Subcutaneous abdominal adipose tissue (tissue), 5 donors: Measurements from ENCODE around the gene MALSU1.

Experiments
- H3K27ac ChIP-seq: one replicate; pipeline ENCODE4 v1.7.0; 2013; ENCODE audit warnings: low read depth, mild to moderate bottlenecking, inconsistent platforms, low read length, moderate library complexity
- H3K27me3 ChIP-seq, 5 donors: one replicate each; pipeline ENCODE4 v1.7.0; 2013; ENCODE audit warnings: low read length in 5 of 5, inconsistent platforms in 1 of 5; ENCODE audit not compliant: control insufficient read depth in 5 of 5, insufficient read depth in 4 of 5
- H3K36me3 ChIP-seq, 5 donors: one replicate each; pipeline ENCODE4 v1.7.0; 2013; ENCODE audit warnings: low read length in 5 of 5; ENCODE audit not compliant: control insufficient read depth in 5 of 5, insufficient read depth in 5 of 5
- H3K4me1 ChIP-seq, 5 donors: one replicate each; pipeline ENCODE4 v1.7.0; 2013; ENCODE audit warnings: low read length in 5 of 5, mild to moderate bottlenecking in 3 of 5, moderate library complexity in 1 of 5; ENCODE audit not compliant: control insufficient read depth in 5 of 5, insufficient read depth in 5 of 5
- H3K4me3 ChIP-seq, 5 donors: one replicate each; pipeline ENCODE4 v1.7.0; 2013; ENCODE audit warnings: low read length in 5 of 5, low read depth in 1 of 5
- H3K9ac ChIP-seq, 5 donors: one replicate each; pipeline ENCODE4 v1.7.0; 2013; ENCODE audit warnings: low read length in 5 of 5, mild to moderate bottlenecking in 4 of 5, moderate library complexity in 3 of 5
- H3K9me3 ChIP-seq, 5 donors: one replicate each; pipeline ENCODE4 v1.7.0; 2013; ENCODE audit warnings: low read length in 5 of 5; ENCODE audit not compliant: control insufficient read depth in 5 of 5
- donor health status: healthy.
- donor health status: healthy.
- donor health status: healthy.
- donor health status: healthy.
- donor health status: healthy.

Gene MALSU1

DNA sequence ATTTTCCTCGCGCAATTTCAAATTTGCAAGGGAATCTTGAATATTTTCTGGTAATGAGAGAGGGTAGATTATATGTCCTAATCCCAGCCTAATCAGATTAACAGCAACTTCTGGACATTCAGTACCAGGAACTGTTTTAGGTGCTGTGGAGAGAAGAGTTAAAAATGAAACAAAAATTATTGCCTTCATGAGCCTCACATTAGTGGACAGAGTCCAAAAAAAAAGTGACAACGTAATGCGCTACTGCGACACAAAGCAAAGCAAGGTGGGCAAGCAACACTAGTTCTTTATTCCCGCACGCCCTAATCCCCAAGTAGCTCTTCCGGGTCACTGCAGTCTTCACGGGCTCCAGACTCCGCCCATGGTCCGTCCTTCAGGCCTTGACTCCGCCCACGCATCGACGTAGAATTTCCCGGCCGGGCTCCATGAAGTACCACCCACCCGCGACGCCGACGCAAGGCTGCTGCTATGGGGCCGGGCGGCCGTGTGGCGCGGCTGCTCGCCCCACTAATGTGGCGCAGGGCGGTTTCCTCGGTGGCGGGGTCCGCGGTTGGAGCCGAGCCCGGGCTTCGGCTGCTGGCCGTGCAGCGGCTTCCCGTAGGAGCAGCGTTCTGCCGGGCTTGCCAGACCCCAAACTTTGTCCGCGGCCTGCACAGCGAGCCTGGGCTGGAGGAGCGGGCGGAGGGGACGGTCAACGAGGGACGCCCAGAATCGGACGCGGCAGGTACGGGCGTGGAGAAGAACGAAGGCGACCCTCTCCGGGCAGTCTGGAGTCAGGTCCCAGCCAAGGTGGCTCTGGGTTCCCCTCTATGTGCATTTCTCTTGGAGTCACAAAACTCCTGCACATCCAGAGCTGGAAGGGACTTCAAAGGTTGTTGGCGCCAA is at the start of gene MALSU1:
TSS of gene MALSU1 (plus strand) at position 455 of the 885 bp plus-strand sequence. CDS start at position 469, 14 bp downstream.
- Histone ChIP-seq H3K9me3 (no peaks in the 10 kb centered on the region), H3K4me3 (peak within 1 kb of the TSS; percentile 89 to 98 (median 96)), H3K27me3 (no peaks in the 10 kb centered on the region), H3K27ac (peak within 1 kb of the TSS; percentile 82), H3K36me3 (peaks cover 3 to 10% (median 6%) of the 10 kb centered on the region in 5 donors), H3K4me1 (peaks cover 6 to 40% (median 23%) of the 10 kb centered on the region in 5 donors), H3K9ac (peak within 1 kb of the TSS; percentile 84 to 95 (median 92))

DNA sequence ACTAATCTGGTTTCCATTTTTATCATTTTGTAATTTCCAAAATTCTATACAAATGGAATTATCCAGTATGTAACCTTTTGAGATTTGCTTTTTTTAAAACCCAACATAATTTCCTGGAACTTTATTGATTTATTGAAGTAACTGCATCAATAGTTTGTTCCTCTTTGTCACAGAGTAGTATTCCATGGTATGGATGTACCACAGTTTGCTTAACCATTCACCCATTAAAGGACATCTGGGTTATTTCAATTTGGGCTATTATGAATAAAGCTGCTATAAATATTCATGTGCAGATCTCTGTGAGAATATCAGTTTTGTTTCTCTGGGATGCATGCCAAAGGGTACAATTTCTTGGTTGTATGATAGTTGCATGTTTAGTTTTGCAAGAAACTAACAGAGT is 49.7 kb upstream of the MALSU1 start:
- peaks cover 0 to 8% (median 0%) of the 10 kb centered on the region in 5 donors for H3K9me3 ChIP-seq
- H3K4me1 ChIP-seq: peaks cover 0 to 27% (median 14%) of the 10 kb centered on the region in 5 donors
- no peak overlapping the region for H3K9ac ChIP-seq
- H3K4me3 ChIP-seq: no peak overlapping the region
- no peak overlapping the region for H3K27ac ChIP-seq
- peaks cover 0 to 9% (median 3%) of the 10 kb centered on the region in 5 donors for H3K36me3 ChIP-seq
- H3K27me3 ChIP-seq: peaks cover 4 to 23% (median 18%) of the 10 kb centered on the region in 5 donors

DNA sequence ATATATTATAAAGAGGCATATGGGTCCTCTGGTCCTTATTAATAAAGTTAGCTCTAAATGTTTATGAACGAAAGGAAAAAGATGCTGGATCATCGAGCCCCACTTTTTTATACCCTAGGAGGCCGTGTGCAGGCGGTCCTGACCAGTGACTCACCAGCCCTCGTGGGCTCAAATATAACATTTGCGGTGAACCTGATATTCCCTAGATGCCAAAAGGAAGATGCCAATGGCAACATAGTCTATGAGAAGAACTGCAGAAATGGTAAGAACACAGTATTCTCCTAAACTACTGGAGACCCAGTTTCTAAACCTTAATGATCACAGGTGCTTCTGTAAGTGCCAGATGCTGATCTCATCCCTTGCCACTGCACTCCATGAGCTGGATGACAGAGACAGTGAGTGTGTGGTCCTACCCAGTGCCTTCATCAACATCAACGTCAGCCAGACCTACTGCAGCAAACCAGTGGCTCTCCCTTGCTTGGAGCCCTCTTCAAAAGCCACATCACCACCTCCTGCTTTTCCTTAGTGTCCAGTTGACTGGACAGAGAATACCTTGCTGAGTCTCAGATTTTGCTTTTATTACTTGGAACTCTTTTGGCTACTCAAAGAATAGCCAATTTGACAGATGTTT is 45.0 kb upstream of the MALSU1 start:
- no peak overlapping the region for H3K4me3 ChIP-seq
- H3K9me3 ChIP-seq: peaks cover 0 to 8% (median 0%) of the 10 kb centered on the region in 5 donors
- H3K27me3 ChIP-seq: peaks cover 0 to 5% (median 0%) of the 10 kb centered on the region in 5 donors
- no peaks in the 10 kb centered on the region for H3K4me1 ChIP-seq
- no peak overlapping the region for H3K27ac ChIP-seq
- no peak overlapping the region for H3K9ac ChIP-seq
- H3K36me3 ChIP-seq: peaks cover 6 to 36% (median 11%) of the 10 kb centered on the region in 5 donors

DNA sequence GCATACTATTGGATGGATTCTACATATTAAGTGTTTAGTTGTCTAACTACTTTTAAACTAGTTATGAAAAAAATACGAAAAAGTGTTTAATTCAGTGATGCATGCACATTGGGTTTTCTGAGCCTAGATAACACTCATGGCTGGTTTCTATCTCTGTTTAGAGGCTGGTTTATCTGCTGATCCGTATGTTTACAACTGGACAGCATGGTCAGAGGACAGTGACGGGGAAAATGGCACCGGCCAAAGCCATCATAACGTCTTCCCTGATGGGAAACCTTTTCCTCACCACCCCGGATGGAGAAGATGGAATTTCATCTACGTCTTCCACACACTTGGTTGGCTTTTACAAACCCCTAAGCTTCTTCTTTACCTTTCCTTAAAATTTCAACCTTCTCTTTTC is 42.4 kb upstream of the MALSU1 start:
- no peaks in the 10 kb centered on the region for H3K27me3 ChIP-seq
- no peak overlapping the region for H3K4me3 ChIP-seq
- H3K9me3 ChIP-seq: peaks cover 0 to 4% (median 0%) of the 10 kb centered on the region in 5 donors
- no peak overlapping the region for H3K9ac ChIP-seq
- no peak overlapping the region for H3K27ac ChIP-seq
- no peaks in the 10 kb centered on the region for H3K4me1 ChIP-seq
- H3K36me3 ChIP-seq: peaks cover 6 to 55% (median 16%) of the 10 kb centered on the region in 5 donors

DNA sequence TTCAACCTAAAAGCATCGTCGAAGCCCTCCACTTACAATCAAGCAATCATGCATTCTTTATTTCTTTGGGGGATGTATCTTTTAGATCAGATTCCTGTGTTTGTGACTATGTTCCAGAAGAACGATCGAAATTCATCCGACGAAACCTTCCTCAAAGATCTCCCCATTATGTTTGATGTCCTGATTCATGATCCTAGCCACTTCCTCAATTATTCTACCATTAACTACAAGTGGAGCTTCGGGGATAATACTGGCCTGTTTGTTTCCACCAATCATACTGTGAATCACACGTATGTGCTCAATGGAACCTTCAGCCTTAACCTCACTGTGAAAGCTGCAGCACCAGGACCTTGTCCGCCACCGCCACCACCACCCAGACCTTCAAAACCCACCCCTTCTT is 38.8 kb upstream of the MALSU1 start:
- no peak overlapping the region for H3K9ac ChIP-seq
- no peaks in the 10 kb centered on the region for H3K27me3 ChIP-seq
- H3K4me3 ChIP-seq: no peak overlapping the region
- H3K9me3 ChIP-seq: no peaks in the 10 kb centered on the region
- H3K27ac ChIP-seq: no peak overlapping the region
- peaks cover 6 to 39% (median 9%) of the 10 kb centered on the region in 5 donors for H3K36me3 ChIP-seq
- H3K4me1 ChIP-seq: no peaks in the 10 kb centered on the region

DNA sequence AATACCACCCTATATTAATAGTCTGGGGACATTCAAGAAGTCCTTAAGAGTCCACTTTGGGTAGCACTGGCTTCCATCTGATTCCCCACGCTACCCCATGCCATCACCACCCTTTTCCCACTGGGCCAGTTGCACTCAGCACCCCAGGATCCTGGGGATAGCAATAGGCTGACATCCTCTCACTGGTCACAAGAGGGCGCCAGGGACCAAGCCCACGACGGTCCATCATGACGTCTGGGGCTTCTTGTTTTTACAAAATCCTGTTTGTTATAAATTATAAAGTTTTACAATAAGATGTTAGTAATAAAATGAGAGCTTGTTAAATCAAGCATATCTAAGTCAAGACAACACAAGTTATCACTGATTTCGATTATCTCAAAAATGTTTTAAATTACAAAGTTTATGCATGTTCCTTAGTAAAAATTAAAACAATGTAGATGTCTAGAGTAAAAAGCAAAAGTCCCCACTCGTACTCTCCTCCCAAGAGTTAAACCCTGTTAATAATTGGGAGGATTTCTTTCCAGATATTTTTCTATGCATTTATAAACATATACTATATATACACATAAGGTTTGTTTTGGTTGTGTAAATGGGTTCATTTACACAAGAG is 37.2 kb upstream of the MALSU1 start:
- Histone ChIP-seq H3K9ac (no peak overlapping the region), H3K27me3 (no peaks in the 10 kb centered on the region), H3K27ac (no peak overlapping the region), H3K4me3 (no peak overlapping the region), H3K36me3 (peaks cover 6 to 39% (median 14%) of the 10 kb centered on the region in 5 donors), H3K9me3 (no peaks in the 10 kb centered on the region), H3K4me1 (no peaks in the 10 kb centered on the region)

DNA sequence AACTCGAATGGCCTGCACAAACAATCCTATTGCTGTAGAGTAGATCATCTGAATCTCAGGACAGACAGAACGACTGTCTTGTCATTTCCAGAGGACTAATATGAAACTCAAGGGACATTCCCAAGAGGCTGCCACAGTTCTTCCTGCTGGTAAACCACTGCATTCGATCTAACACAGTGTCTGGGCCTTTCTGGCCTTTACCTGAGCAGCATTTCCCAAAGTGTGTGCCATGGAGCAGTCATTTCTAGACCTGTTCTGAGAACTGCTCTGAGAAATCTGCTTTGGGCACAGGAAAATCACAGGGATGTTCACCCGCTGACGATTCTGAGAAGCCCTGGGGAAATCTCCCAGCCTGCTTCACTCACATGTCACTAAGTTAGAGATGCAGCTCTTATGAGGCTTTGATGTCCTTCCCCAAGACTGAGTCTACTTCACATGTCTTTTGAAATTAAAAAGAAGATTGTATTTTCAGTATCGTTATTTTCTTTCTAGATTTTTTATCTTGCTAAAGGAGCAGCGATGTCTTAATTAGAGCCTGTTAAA is 34.2 kb upstream of the MALSU1 start:
- H3K36me3 ChIP-seq: peaks cover 0 to 38% (median 16%) of the 10 kb centered on the region in 5 donors
- H3K4me3 ChIP-seq: no peak overlapping the region
- no peak overlapping the region for H3K9ac ChIP-seq
- no peaks in the 10 kb centered on the region for H3K4me1 ChIP-seq
- no peaks in the 10 kb centered on the region for H3K9me3 ChIP-seq
- peaks cover 0 to 5% (median 0%) of the 10 kb centered on the region in 5 donors for H3K27me3 ChIP-seq
- no peak overlapping the region for H3K27ac ChIP-seq

DNA sequence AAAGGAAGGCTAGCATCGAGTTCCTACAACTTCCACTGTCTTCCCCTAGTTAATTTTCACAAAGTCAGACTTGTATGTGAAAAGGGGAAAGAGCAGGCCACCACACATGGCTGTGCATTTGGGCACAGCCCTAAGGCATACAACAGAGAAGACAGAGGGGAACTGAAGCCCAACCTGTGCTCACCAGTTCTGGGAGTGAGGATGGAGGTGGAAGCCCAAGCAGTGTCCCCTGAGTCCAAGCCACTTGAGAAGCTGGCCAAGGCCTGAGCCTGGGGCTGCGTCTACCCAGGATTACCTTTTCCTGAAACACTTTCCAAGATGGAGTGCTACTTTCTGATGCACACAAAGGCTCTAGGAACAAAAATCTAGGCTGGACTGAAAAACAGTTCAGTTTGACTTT is 32.2 kb upstream of the MALSU1 start:
- no peak overlapping the region for H3K27ac ChIP-seq
- H3K36me3 ChIP-seq: peaks cover 5 to 36% (median 24%) of the 10 kb centered on the region in 5 donors

DNA sequence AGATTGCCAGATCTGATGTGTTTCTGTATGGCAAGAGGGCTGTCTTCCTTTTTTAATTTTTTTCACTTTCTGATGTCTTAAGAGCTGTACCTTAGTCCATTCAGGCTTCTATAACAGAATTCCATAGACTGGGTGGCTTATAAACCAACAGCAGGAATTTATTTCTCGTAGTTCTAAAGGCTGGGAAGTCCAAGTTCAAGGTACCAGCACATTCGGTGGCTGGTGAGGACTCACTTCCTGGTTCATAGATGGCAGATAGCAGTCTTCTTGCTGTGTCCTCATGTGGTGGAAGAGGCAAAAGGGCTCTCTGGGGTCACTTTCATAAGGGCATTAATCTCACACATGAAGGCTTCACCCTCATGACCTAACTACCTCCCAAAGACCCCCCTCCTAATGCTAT is 31.8 kb upstream of the MALSU1 start:
- Histone ChIP-seq H3K9ac (no peak overlapping the region), H3K27me3 (peaks cover 0 to 5% (median 0%) of the 10 kb centered on the region in 5 donors), H3K27ac (no peak overlapping the region), H3K4me3 (no peak overlapping the region), H3K36me3 (peaks cover 5 to 36% (median 25%) of the 10 kb centered on the region in 5 donors), H3K4me1 (no peaks in the 10 kb centered on the region), H3K9me3 (no peaks in the 10 kb centered on the region)

More for the DNA sequence above, 32.2 kb upstream of the MALSU1 start:
- H3K4me3 ChIP-seq: no peak overlapping the region
- H3K9me3 ChIP-seq: no peaks in the 10 kb centered on the region
- H3K27me3 ChIP-seq: peaks cover 0 to 5% (median 0%) of the 10 kb centered on the region in 5 donors
- H3K9ac ChIP-seq: no peak overlapping the region
- no peaks in the 10 kb centered on the region for H3K4me1 ChIP-seq
